Endothelial cell of umbilical vein (primary cell): ENCODE results near the gene TARBP2.

Source experiments
- EZH2 ChIP-seq: IDR thresholded peaks from 2 replicates; pipeline ENCODE4 v1.6.1; 2012; ENCODE audit warnings: borderline replicate concordance, low read depth, mild to moderate bottlenecking, moderate library complexity, low read length, inconsistent platforms; ENCODE audit not compliant: severe bottlenecking
- JUN ChIP-seq: IDR thresholded peaks from 2 replicates; pipeline ENCODE4 v1.6.1; 2011; ENCODE audit warnings: borderline replicate concordance, low read depth; ENCODE audit not compliant: insufficient read length, insufficient read depth
- POLR2A ChIP-seq: IDR thresholded peaks from 2 replicates; pipeline ENCODE4 v1.6.1; 2012; ENCODE audit warnings: low read depth, mild to moderate bottlenecking, control low read depth, low read length
- TF ChIP-seq, protein P1 (sequence below), 2 donors: IDR thresholded peaks; 1 replicate in 1 of 2; 2 replicates in 1 of 2; pipeline ENCODE4 v1.5.1; 2011; ENCODE audit warnings: low read length in 2 of 2, mild to moderate bottlenecking in 2 of 2, moderate library complexity in 2 of 2, control low read depth in 1 of 2, inconsistent platforms in 1 of 2, low read depth in 1 of 2; ENCODE audit not compliant: insufficient read depth in 1 of 2; ENCODE audit errors: extremely low read depth in 1 of 2
- TF ChIP-seq, protein P2 (sequence below): IDR thresholded peaks from 2 replicates; pipeline ENCODE4 v1.6.1; 2011; ENCODE audit not compliant: insufficient read depth, insufficient read length

DNA sequence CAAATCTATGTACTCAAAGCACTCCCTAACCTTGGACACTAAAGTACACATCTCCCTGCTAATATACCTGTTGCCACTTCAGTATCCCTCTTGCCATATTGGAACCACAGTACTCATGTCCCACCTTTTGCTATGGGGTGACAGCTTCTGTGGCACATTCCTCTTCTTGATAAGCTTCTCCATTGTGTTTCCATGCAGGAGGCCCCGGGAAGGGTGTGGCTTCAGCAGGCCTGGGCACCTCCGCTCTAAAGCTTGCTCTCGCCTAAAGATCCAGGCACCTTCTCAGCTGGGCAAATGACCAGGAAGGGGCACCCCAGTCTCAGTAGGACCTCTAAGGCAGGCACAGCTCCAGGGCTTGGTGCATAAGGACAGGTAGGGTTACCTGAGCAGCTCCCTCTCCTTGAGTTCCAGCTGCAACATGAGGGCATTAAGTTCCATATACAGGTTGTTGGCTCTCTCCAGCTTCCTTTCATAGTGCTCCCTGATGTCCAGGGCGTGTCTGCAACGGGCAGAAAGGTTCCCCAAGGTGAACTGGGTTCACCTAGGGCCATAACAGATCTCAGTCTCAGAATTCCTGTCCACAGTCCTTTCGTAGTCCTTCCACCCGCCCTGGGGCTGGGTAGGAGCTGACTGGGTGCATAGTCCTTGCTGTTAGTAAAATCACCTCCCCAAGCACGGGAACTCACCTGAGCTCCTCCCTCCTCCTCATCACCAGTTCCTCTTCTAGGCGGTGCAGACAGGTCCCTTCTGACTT, 17.7 kb upstream of the TARBP2 start:
- TF ChIP-seq EZH2 (no peak), POLR2A (peak; percentile 80), JUN (no peak)
- TF ChIP-seq, protein P1, sequence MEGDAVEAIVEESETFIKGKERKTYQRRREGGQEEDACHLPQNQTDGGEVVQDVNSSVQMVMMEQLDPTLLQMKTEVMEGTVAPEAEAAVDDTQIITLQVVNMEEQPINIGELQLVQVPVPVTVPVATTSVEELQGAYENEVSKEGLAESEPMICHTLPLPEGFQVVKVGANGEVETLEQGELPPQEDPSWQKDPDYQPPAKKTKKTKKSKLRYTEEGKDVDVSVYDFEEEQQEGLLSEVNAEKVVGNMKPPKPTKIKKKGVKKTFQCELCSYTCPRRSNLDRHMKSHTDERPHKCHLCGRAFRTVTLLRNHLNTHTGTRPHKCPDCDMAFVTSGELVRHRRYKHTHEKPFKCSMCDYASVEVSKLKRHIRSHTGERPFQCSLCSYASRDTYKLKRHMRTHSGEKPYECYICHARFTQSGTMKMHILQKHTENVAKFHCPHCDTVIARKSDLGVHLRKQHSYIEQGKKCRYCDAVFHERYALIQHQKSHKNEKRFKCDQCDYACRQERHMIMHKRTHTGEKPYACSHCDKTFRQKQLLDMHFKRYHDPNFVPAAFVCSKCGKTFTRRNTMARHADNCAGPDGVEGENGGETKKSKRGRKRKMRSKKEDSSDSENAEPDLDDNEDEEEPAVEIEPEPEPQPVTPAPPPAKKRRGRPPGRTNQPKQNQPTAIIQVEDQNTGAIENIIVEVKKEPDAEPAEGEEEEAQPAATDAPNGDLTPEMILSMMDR (IDR thresholded peaks at IDR 0.05; ENCODE audit: extremely low read depth in 1 of 2, insufficient read depth in 1 of 2, low read depth in 1 of 2, low read length in 2 of 2), result no peak
- TF ChIP-seq, protein P2, sequence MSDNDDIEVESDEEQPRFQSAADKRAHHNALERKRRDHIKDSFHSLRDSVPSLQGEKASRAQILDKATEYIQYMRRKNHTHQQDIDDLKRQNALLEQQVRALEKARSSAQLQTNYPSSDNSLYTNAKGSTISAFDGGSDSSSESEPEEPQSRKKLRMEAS, result no peak
